SK-N-MC (cell line): ENCODE measurements around the gene MAN2A2.
A peak's percentile ranks its signal among the peaks of the same experiment; 100 is the strongest.

Experiments
- DNase-seq: peaks from one replicate; pipeline ENCODE4 v3.0.0-alpha.2; 2011; ENCODE audit warnings: low read depth, low spot score
- H3K27ac ChIP-seq: fragments of 200-600 bp; sonication (generic); 2 replicates; pipeline ENCODE4 v1.5.1; 2016; ENCODE audit warnings: mixed run types
- H3K36me3 ChIP-seq: fragments of 200-600 bp; sonication (generic); 2 replicates; pipeline ENCODE4 v1.6.1; 2017; ENCODE audit warnings: antibody characterized with exemption, low read length, mixed read lengths; ENCODE audit not compliant: insufficient read depth
- H3K4me3 ChIP-seq: fragments of 200-600 bp; sonication (generic); 2 replicates; pipeline ENCODE4 v1.5.1; 2016
- H3K9ac ChIP-seq: fragments of 200-600 bp; sonication (generic); 2 replicates; pipeline ENCODE4 v1.8.0; 2017; ENCODE audit warnings: mixed run types, mixed read lengths; ENCODE audit not compliant: insufficient read length
- H3K9me3 ChIP-seq: fragments of 200-600 bp; sonication (generic); 2 replicates; pipeline ENCODE4 v1.6.1; 2017; ENCODE audit warnings: low read depth, mild to moderate bottlenecking, antibody characterized with exemption, low read length, moderate library complexity, mixed read lengths
- EZH2 ChIP-seq: fragments of 200-600 bp; sonication (generic); IDR thresholded peaks from one replicate; pipeline ENCODE4 v1.6.1; 2017; ENCODE audit warnings: antibody characterized with exemption
- FOXP2 ChIP-seq: optimal IDR thresholded peaks from 2 replicates; pipeline ENCODE3; 2011; ENCODE audit warnings: mild to moderate bottlenecking, moderate library complexity; ENCODE audit not compliant: insufficient read depth; ENCODE audit errors: extremely low read length, control extremely low read depth
- POLR2AphosphoS5 ChIP-seq: IDR thresholded peaks from 2 replicates; pipeline ENCODE4 v1.6.1; 2012; ENCODE audit warnings: mild to moderate bottlenecking, low read depth, low read length, borderline replicate concordance

The MAN2A2 gene

DNA sequence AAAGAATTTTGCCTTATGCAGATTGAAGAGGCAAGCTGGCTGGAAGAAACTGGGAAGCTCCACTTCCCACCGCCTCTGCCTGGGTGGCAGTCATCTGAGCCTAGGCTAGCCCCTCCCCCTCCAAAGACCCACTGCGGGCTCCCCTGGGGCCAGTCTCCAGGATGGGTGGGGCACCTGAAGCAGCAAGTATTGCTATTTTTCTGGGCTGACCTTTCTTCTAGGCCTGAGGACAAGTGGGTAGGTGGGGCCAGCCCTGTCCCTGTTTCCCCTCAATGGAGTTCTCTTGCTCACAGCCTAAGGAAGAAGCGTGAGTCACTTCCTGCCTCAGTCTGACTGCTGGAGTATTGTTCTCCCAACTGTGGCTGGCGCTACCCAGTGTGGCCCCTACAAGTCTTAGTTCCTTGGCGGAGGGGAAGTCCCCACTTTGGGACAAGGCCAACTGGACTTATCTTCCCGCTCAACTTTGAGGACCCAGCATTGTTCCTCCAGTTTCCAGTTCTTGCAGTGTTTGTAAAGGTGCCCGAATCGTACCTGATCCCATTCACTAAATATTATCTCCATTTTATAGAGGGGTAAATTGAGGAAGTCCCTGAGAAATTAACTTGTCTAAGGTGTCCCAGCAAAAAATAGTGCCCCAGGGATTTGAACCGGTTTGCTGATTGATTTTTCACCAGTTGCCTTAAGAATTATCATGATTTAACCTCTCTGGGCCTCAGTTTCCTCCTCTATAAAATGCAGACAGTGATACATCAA lies 33.3 kb upstream of the MAN2A2 start:
- Histone ChIP-seq H3K4me3 (peak overlapping the region; percentile 85), H3K27ac (peak overlapping the region; percentile 86), H3K9me3 (no peaks in the 10 kb centered on the region), H3K9ac (peak overlapping the region; percentile 60), H3K36me3 (no peaks in the 10 kb centered on the region)
- peak; percentile 45 for DNase-seq
- TF ChIP-seq POLR2AphosphoS5 (peak; percentile 52), FOXP2 (no peak), EZH2 (no peak)

DNA sequence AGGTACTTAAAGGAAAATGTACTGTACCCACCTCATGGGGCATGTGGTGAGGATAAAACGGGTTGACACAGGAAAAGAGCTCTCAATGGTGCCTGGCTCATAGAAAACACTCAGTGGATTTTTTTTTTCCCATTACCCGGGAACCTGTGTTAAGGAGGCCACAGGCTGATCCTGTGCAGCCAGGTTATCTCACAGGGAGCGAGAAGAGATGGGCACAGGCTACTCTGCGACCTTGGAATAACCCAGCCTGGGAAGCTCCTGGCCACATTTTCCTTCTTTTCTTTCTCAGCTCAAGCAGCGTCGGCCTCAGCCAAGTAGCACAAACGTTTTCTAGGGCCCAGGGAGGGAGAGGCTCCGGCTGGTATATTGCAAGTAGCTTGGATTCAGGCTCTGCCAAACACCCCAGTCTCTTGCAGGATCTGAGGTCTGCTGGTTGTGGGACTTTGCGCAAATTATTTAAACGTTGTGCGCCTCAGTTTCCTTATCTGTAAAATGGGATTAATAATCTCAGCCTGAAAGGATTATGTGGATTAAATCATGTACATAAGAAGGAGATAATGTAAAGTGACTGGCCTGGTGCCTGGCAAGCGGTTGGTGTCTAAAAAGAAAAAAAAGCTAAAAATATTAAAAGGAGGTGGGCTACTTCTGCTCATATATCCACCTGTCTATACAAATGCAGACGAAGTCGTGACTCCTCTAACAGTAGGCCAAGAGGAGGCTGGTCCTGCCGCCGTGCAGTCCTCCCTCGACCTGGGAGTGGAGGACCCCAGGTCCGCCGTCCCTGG lies 32.6 kb upstream of the MAN2A2 start:
- Histone ChIP-seq H3K27ac (peak overlapping the region; percentile 86), H3K9ac (peak overlapping the region; percentile 60), H3K36me3 (no peaks in the 10 kb centered on the region), H3K9me3 (no peaks in the 10 kb centered on the region), H3K4me3 (peak overlapping the region; percentile 85)
- DNase-seq = no peak
- TF ChIP-seq FOXP2 = no peak
- TF ChIP-seq EZH2 = no peak
- TF ChIP-seq POLR2AphosphoS5 = no peak

- TF ChIP-seq POLR2AphosphoS5 (no peak), FOXP2 (no peak), EZH2 (no peak)
- peak overlapping the region; percentile 84 for H3K9ac ChIP-seq
- H3K27ac ChIP-seq = peak overlapping the region; percentile 86
- no peaks in the 10 kb centered on the region for H3K9me3 ChIP-seq
- H3K4me3 ChIP-seq = peak overlapping the region; percentile 85
- peaks cover under 1% of the 10 kb centered on the region; the same call in 1 of the 2 replicates for H3K36me3 ChIP-seq
- DNase-seq = no peak
Measured at GRCh38 chr15:90871139-90871715, 31.9 kb upstream of the MAN2A2 start.

DNA sequence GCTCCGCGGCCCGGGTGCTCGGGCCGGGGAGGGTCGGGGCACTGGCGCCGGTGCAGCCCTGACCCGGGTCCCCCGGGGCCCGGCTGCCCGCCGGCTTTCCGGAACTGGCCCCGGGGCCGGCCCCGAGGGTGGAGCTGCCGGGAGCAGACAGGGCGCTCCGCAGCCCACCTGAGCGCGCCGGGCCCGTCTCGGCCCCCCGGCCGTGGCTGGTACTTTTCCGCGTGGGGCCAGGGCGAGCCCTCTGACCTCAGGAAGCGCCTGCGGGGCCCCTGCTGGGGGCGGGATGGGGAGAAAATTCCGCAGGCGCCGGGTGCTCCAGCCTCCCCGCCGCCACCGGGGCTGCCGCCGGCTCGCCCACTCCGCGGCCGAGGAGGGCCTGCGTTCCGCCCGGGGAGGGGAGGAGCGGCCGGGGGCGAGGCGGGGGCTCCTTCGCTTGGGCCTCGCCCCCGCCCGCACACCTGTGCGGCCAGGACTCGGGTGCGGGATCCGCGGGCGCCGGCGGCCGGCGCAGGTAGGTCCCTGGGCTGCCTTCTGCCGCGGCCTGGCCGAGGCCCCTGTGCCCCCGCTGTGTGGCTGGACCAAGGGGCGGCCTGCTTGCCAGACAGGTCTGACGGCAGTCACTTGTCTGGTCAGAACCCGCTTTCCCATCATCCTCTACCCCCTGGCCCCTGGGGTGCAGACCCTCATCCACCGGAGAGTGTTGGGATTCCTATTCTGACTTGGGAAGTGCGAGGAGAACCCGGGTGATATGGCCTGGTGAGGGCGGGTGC lies 31.2 kb upstream of the MAN2A2 start:
- DNase-seq = no peak
- no peak for TF ChIP-seq FOXP2
- TF ChIP-seq EZH2 = no peak
- TF ChIP-seq POLR2AphosphoS5 = no peak
- Histone ChIP-seq H3K9ac (peak overlapping the region; percentile 84), H3K9me3 (no peaks in the 10 kb centered on the region), H3K36me3 (peaks cover 7% of the 10 kb centered on the region; the same call in 1 of the 2 replicates), H3K4me3 (peak overlapping the region; percentile 85), H3K27ac (0 out of 2 replicates have a peak overlapping the region, but pooled peaks have one; percentile 64)

GRCh38 chr15:90872486-90873184 lies 30.5 kb upstream of the MAN2A2 start:
- H3K9me3 ChIP-seq = no peaks in the 10 kb centered on the region
- peaks cover 9% of the 10 kb centered on the region; the same call in 1 of the 2 replicates for H3K36me3 ChIP-seq
- peak overlapping the region; percentile 64 for H3K27ac ChIP-seq
- no peak for DNase-seq
- peak overlapping the region; percentile 84 for H3K9ac ChIP-seq
- peak overlapping the region; percentile 85 for H3K4me3 ChIP-seq
- no peak for TF ChIP-seq EZH2
- TF ChIP-seq FOXP2 = no peak
- no peak for TF ChIP-seq POLR2AphosphoS5

DNA sequence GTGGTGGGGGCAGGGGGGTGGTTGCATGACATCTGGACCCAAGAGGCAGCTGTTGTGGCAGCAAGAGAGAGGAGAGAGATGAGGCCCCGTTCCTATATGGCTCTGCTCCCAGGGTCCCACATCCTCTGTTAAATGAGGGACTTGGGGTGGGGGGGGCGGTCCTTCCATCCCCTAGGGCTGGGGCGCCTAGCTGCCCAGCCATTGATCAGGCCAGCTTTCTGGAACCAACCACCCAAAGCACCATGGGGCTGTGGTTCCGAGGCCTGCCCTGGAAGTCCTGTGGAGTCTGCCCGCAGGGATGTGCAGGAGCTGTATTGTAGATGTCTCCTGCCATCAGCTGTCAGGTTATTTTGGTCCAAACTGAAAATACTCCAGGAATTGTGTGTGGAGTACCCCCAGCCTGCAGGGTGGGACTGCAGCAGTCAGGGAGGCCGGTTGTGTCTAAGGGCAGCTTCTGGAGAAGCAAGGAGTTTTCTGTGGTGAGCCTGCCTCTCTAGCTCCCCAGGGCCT lies 29.6 kb upstream of the MAN2A2 start:
- Histone ChIP-seq H3K4me3 (no peak overlapping the region; the same call in 1 of the 2 replicates), H3K9me3 (no peaks in the 10 kb centered on the region), H3K27ac (0 out of 2 replicates have a peak overlapping the region, but pooled peaks have one; percentile 31), H3K9ac (no peak overlapping the region), H3K36me3 (peaks cover 13% of the 10 kb centered on the region; the same call in 1 of the 2 replicates)
- TF ChIP-seq FOXP2 (no peak), EZH2 (no peak), POLR2AphosphoS5 (no peak)
- no peak for DNase-seq
